ENCODE data around the gene MYO5A. TPM values are rescaled to one million over a fixed set of nuclear protein-coding genes. Genes with fewer than 3 reads are reported as not detected.

MYO5A gene
- total and polyA plus RNA-seq, 2 donors (not counting 3 experiments of a cell fraction or from before 2014, with no cell fraction given): 31.9 to 91.9 TPM

DNA sequence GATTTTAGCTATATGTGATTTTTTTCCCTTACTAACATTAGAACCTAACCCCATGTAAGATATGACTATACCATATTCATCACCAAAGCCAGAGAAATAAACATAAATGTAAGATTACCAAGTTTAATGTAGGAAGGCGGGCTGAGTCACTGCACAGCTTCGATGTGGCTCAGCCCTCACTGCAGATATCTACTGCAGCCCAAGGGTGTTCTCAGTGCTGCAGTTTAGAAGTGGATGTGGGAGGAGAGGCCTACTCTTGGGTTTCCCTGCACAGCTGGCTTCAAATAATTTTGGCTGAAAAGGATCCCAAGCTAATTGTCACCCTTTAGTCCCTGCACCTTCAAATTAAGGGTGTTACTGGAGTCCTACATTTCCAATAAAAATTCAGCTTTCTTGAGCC, 30.9 kb upstream of the MYO5A start:
- TF ChIP-seq POLR2AphosphoS5 (IDR thresholded peaks at IDR 0.05; ENCODE audit: insufficient read depth, low read depth, low read length) (no peak), POLR2A (IDR thresholded peaks at IDR 0.05; ENCODE audit: low read depth, low read length) (no peak), JUN (IDR thresholded peaks at IDR 0.05; ENCODE audit: borderline replicate concordance, insufficient read depth, insufficient read length, low read depth) (no peak), MYC (IDR thresholded peaks at IDR 0.05; ENCODE audit: low read depth, low read length) (no peak), GATA2 (IDR thresholded peaks at IDR 0.05; ENCODE audit: insufficient read depth, insufficient read length, low read depth, low read length) (no peak), FOS (IDR thresholded peaks at IDR 0.05; ENCODE audit: borderline replicate concordance, insufficient read depth, low read length) (no peak), EZH2 (IDR thresholded peaks at IDR 0.05; ENCODE audit: borderline replicate concordance, low read depth, low read length, severe bottlenecking) (no peak)
- TF ChIP-seq, protein P1, sequence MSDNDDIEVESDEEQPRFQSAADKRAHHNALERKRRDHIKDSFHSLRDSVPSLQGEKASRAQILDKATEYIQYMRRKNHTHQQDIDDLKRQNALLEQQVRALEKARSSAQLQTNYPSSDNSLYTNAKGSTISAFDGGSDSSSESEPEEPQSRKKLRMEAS (IDR thresholded peaks at IDR 0.05; ENCODE audit: insufficient read depth, insufficient read length): no peak
- TF ChIP-seq, protein P2, sequence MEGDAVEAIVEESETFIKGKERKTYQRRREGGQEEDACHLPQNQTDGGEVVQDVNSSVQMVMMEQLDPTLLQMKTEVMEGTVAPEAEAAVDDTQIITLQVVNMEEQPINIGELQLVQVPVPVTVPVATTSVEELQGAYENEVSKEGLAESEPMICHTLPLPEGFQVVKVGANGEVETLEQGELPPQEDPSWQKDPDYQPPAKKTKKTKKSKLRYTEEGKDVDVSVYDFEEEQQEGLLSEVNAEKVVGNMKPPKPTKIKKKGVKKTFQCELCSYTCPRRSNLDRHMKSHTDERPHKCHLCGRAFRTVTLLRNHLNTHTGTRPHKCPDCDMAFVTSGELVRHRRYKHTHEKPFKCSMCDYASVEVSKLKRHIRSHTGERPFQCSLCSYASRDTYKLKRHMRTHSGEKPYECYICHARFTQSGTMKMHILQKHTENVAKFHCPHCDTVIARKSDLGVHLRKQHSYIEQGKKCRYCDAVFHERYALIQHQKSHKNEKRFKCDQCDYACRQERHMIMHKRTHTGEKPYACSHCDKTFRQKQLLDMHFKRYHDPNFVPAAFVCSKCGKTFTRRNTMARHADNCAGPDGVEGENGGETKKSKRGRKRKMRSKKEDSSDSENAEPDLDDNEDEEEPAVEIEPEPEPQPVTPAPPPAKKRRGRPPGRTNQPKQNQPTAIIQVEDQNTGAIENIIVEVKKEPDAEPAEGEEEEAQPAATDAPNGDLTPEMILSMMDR (IDR thresholded peaks at IDR 0.05; ENCODE audit: extremely low read depth in 1 of 2, insufficient read depth in 1 of 2, low read depth in 1 of 2, low read length in 2 of 2): no peak
- no peak overlapping the region for H3K9ac ChIP-seq (replicated peaks; ENCODE audit: extremely low read depth, insufficient read depth, low read length)
- peaks cover 2% of the 10 kb centered on the region for H3K4me1 ChIP-seq (ENCODE audit: control insufficient read depth, extremely low read depth, insufficient read depth, low read length)
- no peak overlapping the region for H3K27ac ChIP-seq (ENCODE audit: insufficient read depth, low read depth, low read length)
- DNase-seq (ENCODE audit: low read depth, low spot score) (no peak), FAIRE-seq (no peak)
- POLR2A ChIA-PET: interaction anchor here (0.7 kb wide), 1 partner anchor 126 kb away, joined by 3 read pairs; no protein-coding TSS in a partner anchor
- H3K9me1 ChIP-seq (replicated peaks; ENCODE audit: control insufficient read depth, extremely low read depth, insufficient read depth, low read length): peaks cover 5% of the 10 kb centered on the region
- H3K4me3 ChIP-seq (replicated peaks in 1 of 3; ENCODE audit: insufficient read depth in 1 of 3, low read depth in 1 of 3, low read length in 3 of 3): no peak overlapping the region
- H4K20me1 ChIP-seq (replicated peaks; ENCODE audit: control insufficient read depth, extremely low read depth, insufficient read depth, low read length): peaks cover 12% of the 10 kb centered on the region
- BruUV-seq (replicated peaks): no TSS peak
- H3K79me2 ChIP-seq (ENCODE audit: control insufficient read depth, insufficient read depth, low read length): peaks cover 92% of the 10 kb centered on the region
- CTCF ChIA-PET: interaction anchor here (1.5 to 2.0 kb wide), 3 partner anchors 9 to 228 kb away, joined by 4 to 6 read pairs (median 4); partner anchors contain the start of gene ARPP19
- no peaks in the 10 kb centered on the region for H3K9me3 ChIP-seq (replicated peaks; ENCODE audit: control insufficient read depth, insufficient read depth, low read length)
- intact Hi-C loops (cut with micrococcal nuclease) (no loop called here), dilution Hi-C loops (cut with MboI; ENCODE audit: extremely low pct_ligation_motif_present, low sequenced_read_pairs) (no loop called here)
- H3K4me2 ChIP-seq (ENCODE audit: insufficient read depth, low read length): no peak overlapping the region
- no peaks in the 10 kb centered on the region for H3K27me3 ChIP-seq (ENCODE audit: control insufficient read depth in 2 of 2, insufficient read depth in 2 of 2, low read length in 2 of 2)
- H2AFZ ChIP-seq (ENCODE audit: low read depth, low read length): no peak overlapping the region
- peaks cover 0 to 10% of the 10 kb centered on the region in 2 experiments for H3K36me3 ChIP-seq (ENCODE audit: control insufficient read depth in 2 of 2, extremely low read depth in 1 of 2, insufficient read depth in 2 of 2, low read length in 2 of 2)

All from endothelial cell of umbilical vein (primary cell).